Fibroblast of pulmonary artery (primary cell): ENCODE data around the gene MUC2.

Source experiments
- DNase-seq: peaks from one replicate; pipeline ENCODE4 v3.0.0-alpha.2; 2010; ENCODE audit warnings: low read depth
- H3K4me3 ChIP-seq: replicated peaks from 2 replicates; pipeline ENCODE4 v1.5.1; 2011; ENCODE audit warnings: low read depth, mild to moderate bottlenecking, control low read depth, low read length, moderate library complexity
- TF ChIP-seq, protein P1 (sequence below): IDR thresholded peaks from 2 replicates; pipeline ENCODE4 v1.5.1; 2011; ENCODE audit warnings: mild to moderate bottlenecking, control low read depth, low read length, inconsistent platforms; ENCODE audit errors: missing control alignments

The MUC2 gene

GRCh38 chr11:1103401-1104360 is 29.0 kb downstream of the MUC2 start:
- TF ChIP-seq, protein P1, sequence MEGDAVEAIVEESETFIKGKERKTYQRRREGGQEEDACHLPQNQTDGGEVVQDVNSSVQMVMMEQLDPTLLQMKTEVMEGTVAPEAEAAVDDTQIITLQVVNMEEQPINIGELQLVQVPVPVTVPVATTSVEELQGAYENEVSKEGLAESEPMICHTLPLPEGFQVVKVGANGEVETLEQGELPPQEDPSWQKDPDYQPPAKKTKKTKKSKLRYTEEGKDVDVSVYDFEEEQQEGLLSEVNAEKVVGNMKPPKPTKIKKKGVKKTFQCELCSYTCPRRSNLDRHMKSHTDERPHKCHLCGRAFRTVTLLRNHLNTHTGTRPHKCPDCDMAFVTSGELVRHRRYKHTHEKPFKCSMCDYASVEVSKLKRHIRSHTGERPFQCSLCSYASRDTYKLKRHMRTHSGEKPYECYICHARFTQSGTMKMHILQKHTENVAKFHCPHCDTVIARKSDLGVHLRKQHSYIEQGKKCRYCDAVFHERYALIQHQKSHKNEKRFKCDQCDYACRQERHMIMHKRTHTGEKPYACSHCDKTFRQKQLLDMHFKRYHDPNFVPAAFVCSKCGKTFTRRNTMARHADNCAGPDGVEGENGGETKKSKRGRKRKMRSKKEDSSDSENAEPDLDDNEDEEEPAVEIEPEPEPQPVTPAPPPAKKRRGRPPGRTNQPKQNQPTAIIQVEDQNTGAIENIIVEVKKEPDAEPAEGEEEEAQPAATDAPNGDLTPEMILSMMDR: no peak
- no peak overlapping the region for H3K4me3 ChIP-seq
- DNase-seq: no peak

DNA sequence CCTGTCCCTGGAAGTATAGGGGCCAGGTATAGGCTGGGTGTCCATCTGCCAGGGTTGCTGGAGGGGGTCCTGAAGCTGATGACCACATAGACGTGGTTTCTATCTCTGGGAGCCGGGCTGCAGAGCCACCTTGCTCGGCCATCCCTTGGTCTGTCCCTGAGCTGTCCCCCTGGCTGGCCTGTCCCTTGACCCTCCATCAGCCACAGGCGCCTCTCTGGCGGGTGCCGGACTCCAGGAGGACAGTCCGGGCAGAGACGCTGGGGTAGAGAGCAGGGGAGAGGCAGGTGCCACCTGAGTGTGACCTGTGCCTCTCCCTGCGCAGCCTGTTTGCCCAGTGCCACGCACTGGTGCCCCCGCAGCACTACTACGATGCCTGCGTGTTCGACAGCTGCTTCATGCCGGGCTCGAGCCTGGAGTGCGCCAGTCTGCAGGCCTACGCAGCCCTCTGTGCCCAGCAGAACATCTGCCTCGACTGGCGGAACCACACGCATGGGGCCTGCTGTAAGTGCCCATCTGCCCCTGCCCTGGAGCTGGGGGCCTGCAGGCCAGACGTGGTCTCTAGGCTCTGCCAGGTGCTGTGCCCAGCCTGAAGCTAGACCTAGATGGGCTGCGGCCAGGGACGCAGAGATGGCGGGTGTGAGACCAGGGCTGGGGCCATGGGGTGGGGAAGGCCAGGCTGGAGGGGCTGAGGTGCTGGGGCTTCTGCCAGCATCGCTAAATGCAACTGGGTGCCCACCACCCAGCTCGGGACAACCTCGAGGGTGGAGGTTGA is 29.9 kb downstream of the MUC2 start:
- TF ChIP-seq, protein P1: no peak
- no peak overlapping the region for H3K4me3 ChIP-seq
- DNase-seq: no peak

- TF ChIP-seq, protein P1: no peak
- no peak overlapping the region for H3K4me3 ChIP-seq
- no peak for DNase-seq
Measured at GRCh38 chr11:1105183-1105565, 30.5 kb downstream of the MUC2 start.

DNA sequence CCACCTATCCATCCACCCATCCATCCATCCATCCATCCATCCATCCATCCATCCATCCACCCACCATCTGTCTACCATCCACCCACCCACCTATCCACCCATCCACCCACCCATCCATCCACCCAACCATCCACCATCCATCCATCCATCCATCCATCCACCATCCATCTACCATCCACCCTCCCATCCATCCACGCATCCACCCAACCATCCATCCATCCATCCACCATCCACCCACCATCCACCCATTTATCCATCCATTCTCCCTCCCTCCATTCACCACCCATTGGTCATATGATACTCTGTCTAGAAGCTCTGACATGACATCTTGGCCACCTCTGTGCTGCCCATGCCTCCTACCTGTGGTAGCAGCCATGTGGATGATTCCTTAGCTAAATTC is 31.7 kb downstream of the MUC2 start:
- no peak overlapping the region for H3K4me3 ChIP-seq
- DNase-seq: no peak
- TF ChIP-seq, protein P1: no peak

DNA sequence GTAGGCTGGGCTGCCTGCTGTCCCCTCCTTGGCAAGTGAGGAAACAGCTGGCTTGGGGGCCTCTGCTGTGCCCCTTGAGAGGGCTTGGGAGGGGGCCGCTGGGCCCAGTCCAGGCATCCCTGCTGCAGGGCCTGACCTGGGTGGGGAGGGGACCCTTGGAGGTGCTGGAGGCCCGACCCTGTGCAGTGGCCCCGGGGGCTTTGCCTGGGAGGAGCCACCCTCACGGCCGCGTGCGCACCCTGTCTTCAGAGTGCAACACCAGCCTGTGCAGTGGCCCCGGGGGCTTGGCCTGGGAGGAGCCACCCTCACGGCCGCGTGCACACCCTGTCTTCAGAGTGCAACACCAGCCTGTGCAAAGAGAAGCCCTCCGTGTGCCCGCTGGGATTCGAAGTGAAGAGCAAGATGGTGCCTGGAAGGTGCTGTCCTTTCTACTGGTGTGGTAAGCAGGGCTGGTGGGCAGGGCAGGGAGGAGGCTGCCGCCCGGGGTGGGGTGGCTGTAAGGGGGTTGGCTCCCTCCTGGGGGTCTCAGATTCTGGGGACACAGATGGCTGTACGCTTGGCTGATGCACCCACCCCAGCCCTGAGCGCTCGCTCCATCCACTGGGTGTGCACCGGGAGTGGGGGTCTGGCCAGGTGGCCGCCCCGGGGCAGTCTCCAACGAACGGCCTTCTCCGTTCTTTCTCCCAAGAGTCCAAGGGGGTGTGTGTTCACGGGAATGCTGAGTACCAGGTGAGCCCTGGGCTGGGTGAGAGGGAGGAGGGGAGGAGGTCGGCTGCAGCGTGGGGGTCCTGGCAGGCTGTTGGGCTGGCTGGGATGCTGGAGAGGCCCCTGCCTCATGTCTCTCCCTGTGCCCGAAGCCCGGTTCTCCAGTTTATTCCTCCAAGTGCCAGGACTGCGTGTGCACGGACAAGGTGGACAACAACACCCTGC is 32.9 kb downstream of the MUC2 start:
- no peak for DNase-seq
- no peak overlapping the region for H3K4me3 ChIP-seq
- TF ChIP-seq, protein P1: no peak

GRCh38 chr11:1108246-1108900 is 33.7 kb downstream of the MUC2 start:
- no peak overlapping the region for H3K4me3 ChIP-seq
- TF ChIP-seq, protein P1: no peak
- DNase-seq: no peak
